Heart left ventricle (tissue), 13 donors: ENCODE data around the gene TNFRSF13B.

Source experiments
- POLR2A ChIP-seq, 2 donors: fragments of 450-650 bp; IDR thresholded peaks; one replicate each; pipeline ENCODE4 v1.6.1; 2017; ENCODE audit warnings: antibody characterized with exemption in 2 of 2, mild to moderate bottlenecking in 2 of 2, moderate library complexity in 2 of 2
- TF ChIP-seq, protein P1 (sequence below), 12 donors: fragments of 200-600 bp; sonication (generic) in 4 of 12; IDR thresholded peaks; one replicate each; pipeline versions ENCODE4 v1.5.0 to v1.8.0; 2018 to 2022; ENCODE audit warnings: antibody characterized with exemption in 12 of 12, mild to moderate bottlenecking in 5 of 12
- donor health status: ischemic (EF 13 %, LVEDD 7.1; RV severe dilation, severe dysfunction).
- donor health status: DM: no; HTN: yes; CAD: no.
- donor health status: DM: no; HTN: no; CAD: no.
- donor health status: ischemic (EF 25% LVEDD 6.9; RV normal size, moderate dysfunction).
- donor health status: ischemic (EF 25% LVEDD 5.7; RV mildly dilated, moderate dysfunction).
- donor health status: ischemic (EF 35%, LVEDD 5.7; RV mildly dilated, moderate dysfunction).
- donor health status: nonischemic (EF 11% LVEDD 7.7; RV severe dilation, severe dysfunction).
- donor health status: DM: yes; HTN: yes; CAD: no.
- donor health status: PGD.
- donor health status: ischemic (EF 29% LVEDD 5.4; RV normal size, mild dysfunction).
- donor health status: nonischemic (EF 23%, LVEDD 6.1; RV moderate dilation, normal function).

DNA sequence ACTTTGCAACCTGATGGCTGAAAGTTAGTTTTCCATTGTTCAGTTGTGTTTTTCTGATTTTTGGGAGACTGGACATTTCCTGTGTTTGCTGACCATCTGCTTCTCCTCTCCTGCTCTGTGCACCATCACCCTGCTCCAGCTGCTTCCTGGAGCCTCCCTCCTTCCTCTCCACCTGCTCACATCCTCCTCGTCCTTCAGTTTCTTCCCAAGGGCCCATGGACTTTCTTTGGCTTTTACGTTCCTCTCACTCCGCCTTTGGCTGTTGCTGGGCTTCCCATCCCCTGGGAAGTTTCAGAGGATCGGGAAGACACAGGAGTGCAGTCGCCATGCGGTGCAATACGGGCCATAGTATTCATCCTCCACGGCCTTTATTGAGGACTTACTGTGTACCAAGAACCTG, 61.6 kb downstream of the TNFRSF13B start:
- TF ChIP-seq, protein P1, sequence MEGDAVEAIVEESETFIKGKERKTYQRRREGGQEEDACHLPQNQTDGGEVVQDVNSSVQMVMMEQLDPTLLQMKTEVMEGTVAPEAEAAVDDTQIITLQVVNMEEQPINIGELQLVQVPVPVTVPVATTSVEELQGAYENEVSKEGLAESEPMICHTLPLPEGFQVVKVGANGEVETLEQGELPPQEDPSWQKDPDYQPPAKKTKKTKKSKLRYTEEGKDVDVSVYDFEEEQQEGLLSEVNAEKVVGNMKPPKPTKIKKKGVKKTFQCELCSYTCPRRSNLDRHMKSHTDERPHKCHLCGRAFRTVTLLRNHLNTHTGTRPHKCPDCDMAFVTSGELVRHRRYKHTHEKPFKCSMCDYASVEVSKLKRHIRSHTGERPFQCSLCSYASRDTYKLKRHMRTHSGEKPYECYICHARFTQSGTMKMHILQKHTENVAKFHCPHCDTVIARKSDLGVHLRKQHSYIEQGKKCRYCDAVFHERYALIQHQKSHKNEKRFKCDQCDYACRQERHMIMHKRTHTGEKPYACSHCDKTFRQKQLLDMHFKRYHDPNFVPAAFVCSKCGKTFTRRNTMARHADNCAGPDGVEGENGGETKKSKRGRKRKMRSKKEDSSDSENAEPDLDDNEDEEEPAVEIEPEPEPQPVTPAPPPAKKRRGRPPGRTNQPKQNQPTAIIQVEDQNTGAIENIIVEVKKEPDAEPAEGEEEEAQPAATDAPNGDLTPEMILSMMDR (IDR thresholded peaks at IDR 0.05): no peak
- no peak for TF ChIP-seq POLR2A (IDR thresholded peaks at IDR 0.05)
